B cell (primary cell): ENCODE results near the gene SUCLG2. TPM values are rescaled to one million over a fixed set of nuclear protein-coding genes. Genes with fewer than 3 reads are reported as not detected.

Experiments
- ATAC-seq: fragments of 200-7000 bp; cut with Tn5 transposase; one replicate; pipeline ENCODE4 v1.10.0; 2021; ENCODE audit warnings: low read depth, mild to moderate bottlenecking, moderate number of reproducible peaks, moderate library complexity
- CTCF ChIA-PET: fragments of 350-600 bp; sonication (Branson Sonifier 250); formaldehyde crosslinking; loops from one replicate; lab custom pipeline; 2021; ENCODE audit warnings: antibody characterized with exemption, inconsistent platforms; lab: Charles Lee
- POLR2A ChIA-PET: fragments of 350-600 bp; sonication (Branson Sonifier 250); formaldehyde crosslinking; loops from one replicate; lab custom pipeline; 2021; ENCODE audit warnings: antibody characterized with exemption; lab: Charles Lee
- DNase-seq: peaks from one replicate; pipeline ENCODE4 v3.0.0; 2013
- H2AFZ ChIP-seq: 2 replicates; pipeline ENCODE4 v1.6.1; 2012; ENCODE audit warnings: mild to moderate bottlenecking, low read depth, low read length; ENCODE audit not compliant: insufficient read depth, poor library complexity, severe bottlenecking
- H3K27ac ChIP-seq, 2 donors: 1 replicate in 1 of 2; 2 replicates in 1 of 2; pipeline ENCODE4 v1.5.1; 2012 to 2013; ENCODE audit warnings: low read length in 2 of 2, mild to moderate bottlenecking in 2 of 2, moderate library complexity in 1 of 2
- H3K27me3 ChIP-seq, 4 experiments: fragments of 200-600 bp in 1 of 4; sonication (generic) in 1 of 4; replicated peaks in 1 of 4; 1 replicate in 2 of 4; 2 replicates in 2 of 4; pipeline versions ENCODE4 v1.6.1 to v1.7.0; 2013 to 2016; ENCODE audit warnings: low read length in 3 of 4, mild to moderate bottlenecking in 2 of 4, mixed read lengths in 1 of 4, moderate library complexity in 1 of 4; ENCODE audit not compliant: insufficient read depth in 4 of 4, control insufficient read depth in 3 of 4; ENCODE audit errors: control extremely low read depth in 1 of 4
- H3K36me3 ChIP-seq, 2 experiments: replicated peaks in 1 of 2; 1 replicate in 1 of 2; 2 replicates in 1 of 2; pipeline versions ENCODE4 v1.6.1 to v1.7.1; 2013; ENCODE audit warnings: low read length in 1 of 2; ENCODE audit not compliant: insufficient read depth in 2 of 2, control insufficient read depth in 1 of 2; ENCODE audit errors: control extremely low read depth in 1 of 2, extremely low read depth in 1 of 2
- H3K4me1 ChIP-seq, 2 donors: fragments of 200-600 bp in 1 of 2; sonication (generic) in 1 of 2; 1 replicate in 1 of 2; 2 replicates in 1 of 2; pipeline versions ENCODE4 v1.5.1 to v1.6.1; 2013 to 2017; ENCODE audit warnings: low read length in 2 of 2; ENCODE audit not compliant: control insufficient read depth in 2 of 2, insufficient read depth in 2 of 2
- H3K4me2 ChIP-seq: replicated peaks from 2 replicates; pipeline ENCODE3; 2012; ENCODE audit warnings: mild to moderate bottlenecking, low read depth, low read length; ENCODE audit not compliant: poor library complexity, severe bottlenecking
- H3K4me3 ChIP-seq, 5 experiments: fragments of 200-600 bp in 1 of 5; sonication (generic) in 1 of 5; 1 replicate in 3 of 5; 2 replicates in 2 of 5; pipeline versions ENCODE4 v1.5.1 to v1.7.0; 2011 to 2016; ENCODE audit warnings: low read length in 4 of 5, mild to moderate bottlenecking in 4 of 5, low read depth in 2 of 5, control low read depth in 1 of 5, moderate library complexity in 1 of 5; ENCODE audit not compliant: insufficient read depth in 1 of 5; ENCODE audit errors: control extremely low read depth in 1 of 5, extremely low read depth in 1 of 5
- H3K79me2 ChIP-seq: fragments of 200-600 bp; sonication (generic); one replicate; pipeline ENCODE4 v1.6.0; 2016; ENCODE audit warnings: low read length; ENCODE audit not compliant: control insufficient read depth, insufficient read depth
- H3K9ac ChIP-seq: fragments of 200-600 bp; sonication (generic); 2 replicates; pipeline ENCODE4 v1.6.1; 2017; ENCODE audit warnings: mild to moderate bottlenecking, low read length, moderate library complexity
- H3K9me3 ChIP-seq, 3 donors: one replicate each; pipeline versions ENCODE4 v1.6.1 to v1.7.1; 2013; ENCODE audit warnings: low read length in 2 of 3; ENCODE audit not compliant: control insufficient read depth in 2 of 3, insufficient read depth in 1 of 3; ENCODE audit errors: control extremely low read depth in 1 of 3
- H4K20me1 ChIP-seq: 2 replicates; pipeline ENCODE4 v1.6.0; 2012; ENCODE audit warnings: mild to moderate bottlenecking, low read length; ENCODE audit not compliant: insufficient read depth, control insufficient read depth, poor library complexity, severe bottlenecking
- H3K27ac Mint-ChIP-seq: one replicate; pipeline ENCODE4 v1.8.0; 2021; ENCODE audit warnings: mixed read lengths
- H3K27me3 Mint-ChIP-seq: one replicate; pipeline ENCODE4 v1.8.0; 2021; ENCODE audit warnings: mixed read lengths
- H3K4me1 Mint-ChIP-seq: one replicate; pipeline ENCODE4 v1.8.0; 2021; ENCODE audit warnings: mixed read lengths
- H3K4me3 Mint-ChIP-seq: one replicate; pipeline ENCODE4 v1.8.0; 2021; ENCODE audit warnings: mixed read lengths
- H3K9me3 Mint-ChIP-seq: one replicate; pipeline ENCODE4 v1.8.0; 2022; ENCODE audit warnings: mixed read lengths; ENCODE audit not compliant: insufficient read depth
- CTCF ChIP-seq: fragments of 200-600 bp; IDR thresholded peaks from one replicate; pipeline ENCODE4 v1.8.0; 2022; ENCODE audit warnings: antibody characterized with exemption, mild to moderate bottlenecking
- EZH2 ChIP-seq: IDR thresholded peaks from 2 replicates; pipeline ENCODE4 v1.6.1; 2012; ENCODE audit warnings: borderline replicate concordance, low read depth, mild to moderate bottlenecking, moderate library complexity, low read length; ENCODE audit not compliant: insufficient read depth, poor library complexity, severe bottlenecking
- WGBS: methylation state at CpG from one replicate; pipeline ENCODE4 v1.1.5; 2013; ENCODE audit warnings: missing lambda C conversion rate; ENCODE audit not compliant: insufficient coverage; 5-methylcytosine and 5-hydroxymethylcytosine counted together
- intact Hi-C: fragments of 100-400 bp; cut with micrococcal nuclease; formaldehyde crosslinking; loops from one replicate; pipeline ENCODE4 v1.10.0; 2022
- polyA plus RNA-seq: library from polyadenylated mRNA; depleted of rRNA; stranded (reverse); fragments of >200 nt; gene quantifications from 2 replicates; pipeline ENCODE4 v1.2.3, GENCODE V29; 2012
- total RNA-seq, 2 donors: library from RNA; stranded (reverse); fragments of 120-200 nt in 1 of 2; gene quantifications; 1 replicate in 1 of 2; 2 replicates in 1 of 2; pipeline versions ENCODE4 v1.2.3 to v1.2.4, GENCODE V29; 2013 to 2022

SUCLG2 gene
- total and polyA plus RNA-seq, 2 donors (not counting 1 experiment from before 2014, with no cell fraction given), result 9.1 to 35.8 TPM

- TF ChIP-seq EZH2, result no peak
- no peak for TF ChIP-seq CTCF
- Mint-ChIP-seq H3K4me1 (peaks cover 48% of the 10 kb centered on the region), H3K4me3 (no peak overlapping the region), H3K27ac (no peak overlapping the region), H3K9me3 (no peaks in the 10 kb centered on the region), H3K27me3 (no peaks in the 10 kb centered on the region)
- peaks cover 35% of the 10 kb centered on the region for H4K20me1 ChIP-seq
- H3K9ac ChIP-seq, result no peak overlapping the region
- no peak for ATAC-seq
- intact Hi-C loops, result no loop called here
- WGBS, result 98% methylated on average over 8 of the region's 8 CpGs
- H3K4me2 ChIP-seq, result no peak overlapping the region
- ChIA-PET POLR2A (no interaction called here), CTCF (no interaction called here)
- no peak for DNase-seq
- H3K79me2 ChIP-seq, result peaks cover 92% of the 10 kb centered on the region
- no peak overlapping the region for H3K4me3 ChIP-seq
- H3K27ac ChIP-seq, result no peak overlapping the region
- no peaks in the 10 kb centered on the region for H3K9me3 ChIP-seq
- peaks cover 15 to 18% of the 10 kb centered on the region in 2 donors for H3K4me1 ChIP-seq
- H3K27me3 ChIP-seq, result no peaks in the 10 kb centered on the region
- H3K36me3 ChIP-seq, result peaks cover 0 to 4% of the 10 kb centered on the region in 2 experiments
- H2AFZ ChIP-seq, result no peak overlapping the region
These were observed 7.7 kb downstream of the SUCLG2 start for GRCh38 chr3:67646586-67647234.

GRCh38 chr3:67644827-67645226 is 9.6 kb downstream of the SUCLG2 start:
- TF ChIP-seq EZH2 (no peak), CTCF (no peak)
- intact Hi-C loops, result no loop called here
- Histone ChIP-seq H2AFZ (no peak overlapping the region), H3K36me3 (peaks cover 1 to 4% of the 10 kb centered on the region in 2 experiments), H3K4me1 (no peaks in the 10 kb centered on the region), H3K9ac (no peak overlapping the region), H4K20me1 (peaks cover 44% of the 10 kb centered on the region), H3K27ac (no peak overlapping the region), H3K79me2 (peaks cover 93% of the 10 kb centered on the region), H3K9me3 (no peaks in the 10 kb centered on the region), H3K4me2 (no peak overlapping the region), H3K27me3 (no peaks in the 10 kb centered on the region), H3K4me3 (no peak overlapping the region)
- Mint-ChIP-seq H3K9me3 (no peaks in the 10 kb centered on the region), H3K4me3 (no peak overlapping the region), H3K27ac (no peak overlapping the region), H3K27me3 (no peaks in the 10 kb centered on the region), H3K4me1 (peaks cover 35% of the 10 kb centered on the region)
- no peak for DNase-seq
- no CpG with 5 or more reads among the region's 1 CpG for WGBS
- no peak for ATAC-seq
- CTCF ChIA-PET, result no interaction called here
- POLR2A ChIA-PET, result no interaction called here
